ENCODE results near the gene TIMM44. TPM values are rescaled to one million over a fixed set of nuclear protein-coding genes. Genes with fewer than 3 reads are reported as not detected.

TIMM44 gene
- total RNA-seq, 1 experiment from 2014 or later, result 114 TPM

- H2BK15ac ChIP-seq (ENCODE audit: low read depth, low read length), result no peak overlapping the region
- H3K27ac ChIP-seq (ENCODE audit: insufficient read length, low read depth, low read length), result no peak overlapping the region
- Mint-ChIP-seq H3K4me1 (peaks cover 17 to 23% of the 10 kb centered on the region in 2 experiments), H3K27me3 (ENCODE audit: low read depth) (no peaks in the 10 kb centered on the region), H3K36me3 (ENCODE audit: insufficient read depth in 1 of 3, low read depth in 3 of 3) (peaks cover 31 to 76% (median 60%) of the 10 kb centered on the region in 3 experiments), H3K9me3 (no peaks in the 10 kb centered on the region), H3K4me3 (no peak overlapping the region), H3K27ac (peak overlapping the region in 2 of 3 experiments; percentile 55 to 90; a peak in 3 of 7 replicates)
- no peak overlapping the region for H3K14ac ChIP-seq (ENCODE audit: insufficient read depth, low read length)
- no peaks in the 10 kb centered on the region for H3K79me1 ChIP-seq (ENCODE audit: insufficient read depth, low read depth, low read length, poor library complexity, severe bottlenecking)
- no peak overlapping the region for H3K18ac ChIP-seq (ENCODE audit: insufficient read length, low read depth, low read length)
- H2AK5ac ChIP-seq (ENCODE audit: insufficient read length, low read length), result no peak overlapping the region
- no peak for TF ChIP-seq CTCF (conservative IDR thresholded peaks at IDR 0.05)
- H4K5ac ChIP-seq (ENCODE audit: insufficient read length, low read depth, low read length), result no peak overlapping the region
- no peaks in the 10 kb centered on the region for H3K27me3 ChIP-seq (ENCODE audit: insufficient read depth, low read length)
- no peak overlapping the region for H2BK12ac ChIP-seq (ENCODE audit: insufficient read length, low read depth, low read length)
- no peaks in the 10 kb centered on the region for H4K20me1 ChIP-seq (ENCODE audit: control insufficient read depth, insufficient read depth, insufficient read length)
- no peak overlapping the region for H2AFZ ChIP-seq (ENCODE audit: low read length)
- H3K23me2 ChIP-seq (ENCODE audit: insufficient read length, low read depth, low read length, poor library complexity, severe bottlenecking), result no peaks in the 10 kb centered on the region
- no peak for DNase-seq
- no peak overlapping the region for H2BK5ac ChIP-seq (ENCODE audit: insufficient read length, low read length)
- H2BK120ac ChIP-seq (ENCODE audit: low read depth, low read length, poor library complexity, severe bottlenecking), result no peak overlapping the region
- H4K8ac ChIP-seq (replicated peaks; ENCODE audit: insufficient read length, low read depth, low read length), result no peak overlapping the region
- H3K4ac ChIP-seq (ENCODE audit: low read depth, low read length), result no peak overlapping the region
- no peak overlapping the region for H3K56ac ChIP-seq (ENCODE audit: insufficient read length, low read depth, low read length)
- no peak overlapping the region for H3K23ac ChIP-seq (ENCODE audit: insufficient read length, low read depth, low read length)
- no peaks in the 10 kb centered on the region for H3K4me1 ChIP-seq (ENCODE audit: insufficient read depth, low read length)
- no peak overlapping the region for H2BK20ac ChIP-seq (ENCODE audit: low read depth, low read length, poor library complexity, severe bottlenecking)
- no peaks in the 10 kb centered on the region for H3K9me3 ChIP-seq (ENCODE audit: control insufficient read depth, low read depth, low read length)
- no peak overlapping the region for H3K4me2 ChIP-seq (ENCODE audit: insufficient read depth, insufficient read length, low read length)
- H3K9ac ChIP-seq (ENCODE audit: extremely low read depth, insufficient read length, low read length), result no peak overlapping the region
- no peak overlapping the region for H4K91ac ChIP-seq (ENCODE audit: insufficient read length, low read depth, low read length)
- no CpG with 5 or more reads among the region's 35 CpGs for WGBS (ENCODE audit: extremely low coverage, insufficient read length, low lambda C conversion rate)
- H3K79me2 ChIP-seq (ENCODE audit: insufficient read depth, low read length), result no peaks in the 10 kb centered on the region
- H3T11ph ChIP-seq (ENCODE audit: low read length), result no peak overlapping the region
Observed at GRCh38 chr19:7971553-7972520, 28.4 kb upstream of the TIMM44 start.
